Measurements from ENCODE around the gene CFAP100. TPM values are rescaled to one million over a fixed set of nuclear protein-coding genes. Genes with fewer than 3 reads are reported as not detected.

CFAP100 gene
- total and polyA plus RNA-seq, 10 of the 15 experiments (the other 5 are each of a cell fraction or from before 2014, with no cell fraction given): 0.04 to 0.27 TPM; not detected in 8

GRCh38 chr3:126414961-126415660 lies 20.4 kb downstream of the CFAP100 start:
- TF ChIP-seq EED (IDR thresholded peaks at IDR 0.05; ENCODE audit: low read depth): no peak
- TF ChIP-seq, protein P1, sequence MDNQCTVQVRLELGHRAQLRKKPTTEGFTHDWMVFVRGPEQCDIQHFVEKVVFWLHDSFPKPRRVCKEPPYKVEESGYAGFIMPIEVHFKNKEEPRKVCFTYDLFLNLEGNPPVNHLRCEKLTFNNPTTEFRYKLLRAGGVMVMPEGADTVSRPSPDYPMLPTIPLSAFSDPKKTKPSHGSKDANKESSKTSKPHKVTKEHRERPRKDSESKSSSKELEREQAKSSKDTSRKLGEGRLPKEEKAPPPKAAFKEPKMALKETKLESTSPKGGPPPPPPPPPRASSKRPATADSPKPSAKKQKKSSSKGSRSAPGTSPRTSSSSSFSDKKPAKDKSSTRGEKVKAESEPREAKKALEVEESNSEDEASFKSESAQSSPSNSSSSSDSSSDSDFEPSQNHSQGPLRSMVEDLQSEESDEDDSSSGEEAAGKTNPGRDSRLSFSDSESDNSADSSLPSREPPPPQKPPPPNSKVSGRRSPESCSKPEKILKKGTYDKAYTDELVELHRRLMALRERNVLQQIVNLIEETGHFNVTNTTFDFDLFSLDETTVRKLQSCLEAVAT (IDR thresholded peaks at IDR 0.05): no peak
- TF ChIP-seq MEF2A (IDR thresholded peaks at IDR 0.05; ENCODE audit: insufficient read depth, low read depth, low read length): no peak
- no peak for TF ChIP-seq RFX5 (IDR thresholded peaks at IDR 0.05; ENCODE audit: low read depth, low read length)
- no peak for TF ChIP-seq RAD51 (IDR thresholded peaks at IDR 0.05)
- no peak for TF ChIP-seq MTA2 (IDR thresholded peaks at IDR 0.05; ENCODE audit: low read depth)
- TF ChIP-seq FOS (IDR thresholded peaks at IDR 0.05; ENCODE audit: borderline replicate concordance, extremely low read depth, insufficient read length): no peak
- no peaks in the 10 kb centered on the region for H4K20me1 ChIP-seq (ENCODE audit: control insufficient read depth, insufficient read depth)
- H3K4me3 ChIP-seq: no peak overlapping the region
- WGBS (ENCODE audit: insufficient coverage, insufficient replicate concordance, low lambda C conversion rate, missing lambda C conversion rate): 32% methylated on average over 11 of the region's 12 CpGs
- DNase-seq (ENCODE audit: low read depth, low spot score) (no peak), ATAC-seq (no peak), FAIRE-seq (no peak)
- in situ Hi-C loops (cut with MboI): no loop called here
- no peak overlapping the region for H3K4me2 ChIP-seq (ENCODE audit: control insufficient read depth, insufficient read depth)
- H3K4me1 ChIP-seq (ENCODE audit: control insufficient read depth, insufficient read depth, low read length): no peaks in the 10 kb centered on the region
- SMC1A ChIA-PET (ENCODE audit: uncharacterized antibody, unreplicated experiment): no interaction called here
- no peaks in the 10 kb centered on the region for H3K36me3 ChIP-seq (ENCODE audit: control insufficient read depth in 2 of 2, insufficient read depth in 2 of 2, low read length in 1 of 2)
- H3K27me3 ChIP-seq (replicated peaks in 1 of 2; ENCODE audit: control insufficient read depth in 2 of 2, insufficient read depth in 2 of 2, low read length in 1 of 2): no peaks in the 10 kb centered on the region; a peak in 1 of 4 replicates
- CTCF ChIA-PET: no interaction called here
- intact Hi-C loops (cut with micrococcal nuclease; ENCODE audit: unreplicated experiment): no loop called here
- POLR2A ChIA-PET: no interaction called here
- no peak overlapping the region for H3K9ac ChIP-seq (ENCODE audit: control insufficient read depth, insufficient read depth, low read length)
- BruUV-seq (replicated peaks): no TSS peak
- no peaks in the 10 kb centered on the region for H3K79me2 ChIP-seq (ENCODE audit: control insufficient read depth, insufficient read depth, low read length)
- H3K9me3 ChIP-seq (replicated peaks; ENCODE audit: control insufficient read depth, insufficient read depth, low read length): no peaks in the 10 kb centered on the region
- no peak overlapping the region for H3K27ac ChIP-seq (ENCODE audit: control insufficient read depth, insufficient read depth)
- RAD21 ChIA-PET (ENCODE audit: unreplicated experiment): no interaction called here
- H2AFZ ChIP-seq (ENCODE audit: control insufficient read depth, low read depth, low read length): no peak overlapping the region

All from GM12878 (cell line).